Mesenchymal stem cell (in vitro differentiated cells and primary cell): Measurements from ENCODE around the gene CCDC148.
"Not testable (repeated sequence)": the region's sequence is repeated elsewhere in the genome, so short reads cannot be mapped to it uniquely, and the experiment has no call there.

Experiments used
- DNase-seq: peaks from one replicate; pipeline ENCODE4 v3.0.0-alpha.2; 2013
- H2AFZ ChIP-seq: one replicate; pipeline ENCODE4 v1.6.1; 2013; ENCODE audit warnings: low read depth, mild to moderate bottlenecking, control low read depth, inconsistent platforms, low read length, moderate library complexity
- H2AK5ac ChIP-seq: 2 replicates; pipeline ENCODE4 v1.6.1; 2013; ENCODE audit warnings: low read length, moderate library complexity, mild to moderate bottlenecking, inconsistent platforms; ENCODE audit not compliant: severe bottlenecking
- H2BK120ac ChIP-seq: one replicate; pipeline ENCODE4 v1.6.1; 2013; ENCODE audit warnings: low read depth, mild to moderate bottlenecking, inconsistent platforms, low read length, moderate library complexity
- H2BK12ac ChIP-seq, 2 experiments: one replicate each; pipeline ENCODE4 v1.6.1; 2013; ENCODE audit warnings: inconsistent platforms in 2 of 2, low read length in 2 of 2, mild to moderate bottlenecking in 2 of 2, moderate library complexity in 2 of 2, control low read depth in 1 of 2
- H2BK15ac ChIP-seq: one replicate; pipeline ENCODE4 v1.6.1; 2013; ENCODE audit warnings: mild to moderate bottlenecking, low read depth, inconsistent platforms; ENCODE audit not compliant: poor library complexity, severe bottlenecking
- H2BK5ac ChIP-seq: 2 replicates; pipeline ENCODE4 v1.6.1; 2013; ENCODE audit warnings: low read depth, mild to moderate bottlenecking, low read length, control low read depth, inconsistent platforms; ENCODE audit not compliant: poor library complexity, severe bottlenecking
- H3K14ac ChIP-seq, 2 experiments: one replicate each; pipeline ENCODE4 v1.6.1; 2013; ENCODE audit warnings: inconsistent platforms in 2 of 2, low read length in 2 of 2, control low read depth in 1 of 2, mild to moderate bottlenecking in 1 of 2, moderate library complexity in 1 of 2
- H3K18ac ChIP-seq, 2 experiments: one replicate each; pipeline ENCODE4 v1.6.1; 2013; ENCODE audit warnings: inconsistent platforms in 2 of 2, low read length in 2 of 2, control low read depth in 1 of 2, low read depth in 1 of 2, mild to moderate bottlenecking in 1 of 2
- H3K23ac ChIP-seq, 2 experiments: one replicate each; pipeline ENCODE4 v1.6.1; 2013; ENCODE audit warnings: inconsistent platforms in 2 of 2, low read length in 2 of 2, mild to moderate bottlenecking in 2 of 2, moderate library complexity in 2 of 2, control low read depth in 1 of 2
- H3K27ac ChIP-seq: 2 replicates; pipeline ENCODE4 v1.5.1; 2013; ENCODE audit warnings: mild to moderate bottlenecking, moderate library complexity, low read length, control low read depth, inconsistent platforms; ENCODE audit not compliant: poor library complexity, severe bottlenecking
- H3K27me3 ChIP-seq, 2 experiments: 2 replicates each; pipeline versions ENCODE4 v1.6.1 to v1.7.0; 2013; ENCODE audit warnings: low read length in 2 of 2, mild to moderate bottlenecking in 2 of 2, moderate library complexity in 2 of 2, control low read depth in 1 of 2, inconsistent platforms in 1 of 2; ENCODE audit not compliant: control insufficient read depth in 1 of 2, insufficient read depth in 1 of 2
- H3K36me3 ChIP-seq, 2 experiments: 2 replicates each; pipeline versions ENCODE4 v1.6.1 to v1.7.0; 2013; ENCODE audit warnings: low read length in 2 of 2, control low read depth in 1 of 2, inconsistent platforms in 1 of 2, low read depth in 1 of 2, mild to moderate bottlenecking in 1 of 2; ENCODE audit not compliant: insufficient read depth in 2 of 2, control insufficient read depth in 1 of 2
- H3K4ac ChIP-seq, 2 experiments: one replicate each; pipeline ENCODE4 v1.6.1; 2013; ENCODE audit warnings: inconsistent platforms in 2 of 2, low read length in 2 of 2, mild to moderate bottlenecking in 2 of 2, moderate library complexity in 2 of 2, control low read depth in 1 of 2, low read depth in 1 of 2
- H3K4me1 ChIP-seq: 2 replicates; pipeline ENCODE4 v1.6.1; 2013; ENCODE audit warnings: low read depth, low read length, control low read depth; ENCODE audit not compliant: control insufficient read depth, insufficient read depth
- H3K4me2 ChIP-seq: 2 replicates; pipeline ENCODE4 v1.6.1; 2013; ENCODE audit warnings: low read length, mild to moderate bottlenecking, inconsistent platforms; ENCODE audit not compliant: poor library complexity, severe bottlenecking
- H3K4me3 ChIP-seq, 2 experiments: 2 replicates each; pipeline versions ENCODE4 v1.5.1 to v1.7.0; 2013; ENCODE audit warnings: low read length in 2 of 2, mild to moderate bottlenecking in 2 of 2, control low read depth in 1 of 2, low read depth in 1 of 2; ENCODE audit not compliant: insufficient read depth in 1 of 2
- H3K79me1 ChIP-seq: replicated peaks from 2 replicates; pipeline ENCODE4 v1.6.1; 2013; ENCODE audit warnings: mild to moderate bottlenecking, control low read depth, low read length, inconsistent platforms; ENCODE audit not compliant: poor library complexity, severe bottlenecking
- H3K9ac ChIP-seq: 2 replicates; pipeline ENCODE4 v1.7.0; 2013; ENCODE audit warnings: mild to moderate bottlenecking, low read length, moderate library complexity
- H3K9me3 ChIP-seq: 2 replicates; pipeline ENCODE4 v1.7.0; 2013; ENCODE audit warnings: mild to moderate bottlenecking, low read length; ENCODE audit not compliant: control insufficient read depth
- H4K8ac ChIP-seq: one replicate; pipeline ENCODE4 v1.6.1; 2013; ENCODE audit warnings: inconsistent platforms, mild to moderate bottlenecking, low read length, moderate library complexity
- H4K91ac ChIP-seq: one replicate; pipeline ENCODE4 v1.6.1; 2013; ENCODE audit warnings: mild to moderate bottlenecking, low read length, inconsistent platforms
- WGBS: methylation state at CpG from one replicate; pipeline ENCODE4 v1.1.7; 2013; ENCODE audit warnings: mixed read lengths; 5-methylcytosine and 5-hydroxymethylcytosine counted together

The CCDC148 gene

GRCh38 chr2:158331799-158332198 is 124.8 kb downstream of the CCDC148 start:
- H3K27ac ChIP-seq, H2BK15ac ChIP-seq, H3K9ac ChIP-seq, H3K4me2 ChIP-seq, H3K36me3 ChIP-seq, H4K8ac ChIP-seq, H3K4me3 ChIP-seq, H2AFZ ChIP-seq, H3K23ac ChIP-seq, H3K27me3 ChIP-seq, H2BK12ac ChIP-seq, H2BK5ac ChIP-seq, H3K4ac ChIP-seq, H2AK5ac ChIP-seq, H2BK120ac ChIP-seq, H4K91ac ChIP-seq, H3K4me1 ChIP-seq, H3K79me1 ChIP-seq, H3K14ac ChIP-seq, H3K9me3 ChIP-seq, H3K18ac ChIP-seq, DNase-seq: not testable (repeated sequence)
- no CpG with 5 or more reads among the region's 2 CpGs for WGBS

- Histone ChIP-seq H2BK120ac (no peak overlapping the region), H3K4me3 (no peak overlapping the region), H2AK5ac (no peak overlapping the region), H3K14ac (no peak overlapping the region), H3K4me1 (peaks cover 2% of the 10 kb centered on the region), H3K27ac (peak overlapping the region; percentile 64), H2BK15ac (no peak overlapping the region), H3K9me3 (no peaks in the 10 kb centered on the region), H2AFZ (no peak overlapping the region), H3K36me3 (no peaks in the 10 kb centered on the region), H3K27me3 (no peaks in the 10 kb centered on the region), H2BK12ac (no peak overlapping the region), H3K9ac (no peak overlapping the region), H4K8ac (no peak overlapping the region), H3K23ac (no peak overlapping the region), H2BK5ac (no peak overlapping the region), H3K79me1 (no peaks in the 10 kb centered on the region), H3K4ac (no peak overlapping the region), H4K91ac (no peak overlapping the region), H3K4me2 (no peak overlapping the region), H3K18ac (no peak overlapping the region)
- no peak for DNase-seq
- WGBS, result 90% methylated on average over 2 of the region's 2 CpGs
These were observed 130.7 kb downstream of the CCDC148 start for GRCh38 chr2:158325782-158326340.

GRCh38 chr2:158325031-158325781 is 131.3 kb downstream of the CCDC148 start:
- Histone ChIP-seq H3K36me3 (no peaks in the 10 kb centered on the region), H2AFZ (no peak overlapping the region), H3K4me2 (no peak overlapping the region), H2AK5ac (no peak overlapping the region), H3K4me3 (no peak overlapping the region), H3K23ac (no peak overlapping the region), H3K9me3 (no peaks in the 10 kb centered on the region), H4K8ac (no peak overlapping the region), H3K18ac (no peak overlapping the region), H3K4ac (no peak overlapping the region), H3K27me3 (no peaks in the 10 kb centered on the region), H4K91ac (no peak overlapping the region), H3K4me1 (peaks cover 2% of the 10 kb centered on the region), H2BK5ac (no peak overlapping the region), H3K14ac (no peak overlapping the region), H3K9ac (no peak overlapping the region), H2BK12ac (no peak overlapping the region), H2BK120ac (no peak overlapping the region), H2BK15ac (no peak overlapping the region), H3K27ac (peak overlapping the region; percentile 64), H3K79me1 (no peaks in the 10 kb centered on the region)
- 51% methylated on average over 5 of the region's 5 CpGs for WGBS
- peak; percentile 42 for DNase-seq

- Histone ChIP-seq H3K4me3 (no peak overlapping the region), H3K4me1 (peaks cover 2% of the 10 kb centered on the region), H3K9me3 (no peaks in the 10 kb centered on the region), H2BK5ac (no peak overlapping the region), H4K91ac (no peak overlapping the region), H3K27me3 (no peaks in the 10 kb centered on the region), H3K23ac (no peak overlapping the region), H4K8ac (no peak overlapping the region), H3K36me3 (no peaks in the 10 kb centered on the region), H2BK120ac (no peak overlapping the region), H3K27ac (no peak overlapping the region), H2BK15ac (no peak overlapping the region), H3K4ac (no peak overlapping the region), H3K9ac (no peak overlapping the region), H3K79me1 (no peaks in the 10 kb centered on the region), H3K18ac (no peak overlapping the region), H2AK5ac (no peak overlapping the region), H3K14ac (no peak overlapping the region), H2BK12ac (no peak overlapping the region), H3K4me2 (no peak overlapping the region), H2AFZ (no peak overlapping the region)
- no peak for DNase-seq
- no CpG with 5 or more reads among the region's 1 CpG for WGBS
These were observed 133.2 kb downstream of the CCDC148 start for GRCh38 chr2:158323381-158323780.
